GM23338 (cell line): ENCODE data around the gene CRYL1. TPM values are rescaled to one million over a fixed set of nuclear protein-coding genes. Genes with fewer than 3 reads are reported as not detected.
A peak's percentile ranks its signal among the peaks of the same experiment; 100 is the strongest.

ENCODE experiments used
- ATAC-seq: fragments of 200-7000 bp; cut with Tn5 transposase; 3 replicates; pipeline ENCODE4 v1.9.1; 2020
- DNase-seq: peaks from one replicate; pipeline ENCODE4 v3.0.0-alpha.2; 2015; ENCODE audit warnings: low spot score
- H2AFZ ChIP-seq: fragments of 200-600 bp; sonication (generic); 2 replicates; pipeline ENCODE4 v1.8.0; 2016; ENCODE audit warnings: antibody characterized with exemption, mild to moderate bottlenecking, moderate library complexity
- H3F3A ChIP-seq: fragments of 200-600 bp; sonication (generic); replicated peaks from 2 replicates; pipeline ENCODE4 v1.8.0; 2017; ENCODE audit warnings: antibody characterized with exemption, mixed run types, low read depth
- H3K27ac ChIP-seq: fragments of 200-600 bp; sonication (generic); 2 replicates; pipeline ENCODE4 v1.6.1; 2016; ENCODE audit warnings: low read depth
- H3K27me3 ChIP-seq: fragments of 200-600 bp; sonication (generic); 2 replicates; pipeline ENCODE4 v1.8.0; 2016; ENCODE audit warnings: mild to moderate bottlenecking, mixed run types, moderate library complexity; ENCODE audit not compliant: insufficient read depth
- H3K36me3 ChIP-seq: fragments of 200-600 bp; sonication (generic); 2 replicates; pipeline ENCODE4 v1.8.0; 2016; ENCODE audit warnings: mild to moderate bottlenecking; ENCODE audit not compliant: insufficient read depth
- H3K4me1 ChIP-seq: fragments of 200-600 bp; sonication (generic); 2 replicates; pipeline ENCODE4 v1.8.0; 2016; ENCODE audit warnings: mild to moderate bottlenecking, moderate library complexity; ENCODE audit not compliant: insufficient read depth
- H3K4me2 ChIP-seq: fragments of 200-600 bp; sonication (generic); 2 replicates; pipeline ENCODE4 v1.7.1; 2017; ENCODE audit warnings: mixed run types
- H3K4me3 ChIP-seq: fragments of 200-600 bp; sonication (generic); 2 replicates; pipeline ENCODE4 v1.6.1; 2016; ENCODE audit warnings: mixed run types
- H3K79me2 ChIP-seq: fragments of 200-600 bp; sonication (generic); replicated peaks from 2 replicates; pipeline ENCODE4 v1.8.0; 2017; ENCODE audit warnings: mild to moderate bottlenecking; ENCODE audit not compliant: insufficient read depth
- H3K9me2 ChIP-seq: fragments of 200-600 bp; sonication (generic); 2 replicates; pipeline ENCODE4 v1.8.0; 2017; ENCODE audit not compliant: insufficient read depth
- H4K20me1 ChIP-seq: fragments of 200-600 bp; sonication (generic); replicated peaks from 2 replicates; pipeline ENCODE4 v1.8.0; 2017; ENCODE audit warnings: mild to moderate bottlenecking; ENCODE audit not compliant: insufficient read depth
- H3K27ac Mint-ChIP-seq: 2 replicates; pipeline ENCODE4 v1.8.0; 2020; ENCODE audit warnings: inconsistent platforms, mild to moderate bottlenecking, moderate library complexity, mixed read lengths
- H3K27me3 Mint-ChIP-seq: 3 replicates; pipeline ENCODE4 v1.8.0; 2022; ENCODE audit warnings: low read depth, mild to moderate bottlenecking, moderate library complexity, mixed read lengths, inconsistent platforms; ENCODE audit not compliant: insufficient read depth, poor library complexity
- H3K36me3 Mint-ChIP-seq: 3 replicates; pipeline ENCODE4 v1.8.0; 2021; ENCODE audit warnings: low read depth, mild to moderate bottlenecking, inconsistent platforms, moderate library complexity, mixed read lengths
- H3K4me1 Mint-ChIP-seq: 3 replicates; pipeline ENCODE4 v1.8.0; 2020; ENCODE audit warnings: mild to moderate bottlenecking, inconsistent platforms, mixed read lengths
- H3K4me3 Mint-ChIP-seq: 3 replicates; pipeline ENCODE4 v1.8.0; 2021; ENCODE audit warnings: moderate library complexity, mild to moderate bottlenecking, inconsistent platforms, mixed read lengths
- H3K9me3 Mint-ChIP-seq: 3 replicates; pipeline ENCODE4 v1.8.0; 2020; ENCODE audit warnings: moderate library complexity, mild to moderate bottlenecking, inconsistent platforms, mixed read lengths
- CREB1 ChIP-seq: fragments of 250-450 bp; sonication (Bioruptor Pico); IDR thresholded peaks from 2 replicates; pipeline ENCODE4 v1.5.0; 2020; ENCODE audit warnings: low read depth, mild to moderate bottlenecking, moderate library complexity
- CTCF ChIP-seq, 2 experiments: fragments of 200-600 bp in 1 of 2; sonication (generic) in 1 of 2; conservative IDR thresholded peaks; 2 replicates each; pipeline versions ENCODE4 v1.5.1 to v1.6.1; 2016 to 2017; ENCODE audit warnings: antibody characterized with exemption in 2 of 2, low read depth in 2 of 2, mild to moderate bottlenecking in 2 of 2, moderate library complexity in 1 of 2
- ETS1 ChIP-seq: IDR thresholded peaks from 2 replicates; pipeline ENCODE4 v1.6.1; 2016; ENCODE audit warnings: antibody characterized with exemption
- EZH2 ChIP-seq: fragments of 200-600 bp; sonication (generic); IDR thresholded peaks from one replicate; pipeline ENCODE4 v1.8.0; 2017; ENCODE audit warnings: antibody characterized with exemption, mild to moderate bottlenecking, low read depth; ENCODE audit not compliant: unreplicated experiment
- EZH2phosphoT487 ChIP-seq: fragments of 200-600 bp; sonication (generic); IDR thresholded peaks from one replicate; pipeline ENCODE4 v1.8.1; 2018; ENCODE audit warnings: antibody characterized with exemption; ENCODE audit not compliant: unreplicated experiment
- JUNB ChIP-seq: IDR thresholded peaks from one replicate; pipeline ENCODE4 v1.6.1; 2016; ENCODE audit warnings: antibody characterized with exemption; ENCODE audit not compliant: unreplicated experiment
- NANOG ChIP-seq: IDR thresholded peaks from 2 replicates; pipeline ENCODE4 v1.6.1; 2016; ENCODE audit warnings: antibody characterized with exemption, borderline replicate concordance
- POLR2AphosphoS5 ChIP-seq: IDR thresholded peaks from 2 replicates; pipeline ENCODE4 v1.6.1; 2016; ENCODE audit warnings: antibody characterized with exemption, low read depth
- REST ChIP-seq: IDR thresholded peaks from one replicate; pipeline ENCODE4 v1.6.1; 2018; ENCODE audit warnings: antibody characterized with exemption; ENCODE audit not compliant: unreplicated experiment
- STAT1 ChIP-seq: IDR thresholded peaks from one replicate; pipeline ENCODE4 v1.6.1; 2016; ENCODE audit warnings: antibody characterized with exemption; ENCODE audit not compliant: unreplicated experiment
- ZNF114 ChIP-seq: fragments of 250-450 bp; sonication (Bioruptor Pico); IDR thresholded peaks from 2 replicates; pipeline ENCODE4 v1.5.0; 2020; ENCODE audit warnings: mild to moderate bottlenecking, moderate library complexity
- ZNF331 ChIP-seq: fragments of 250-450 bp; sonication (Bioruptor Pico); IDR thresholded peaks from 2 replicates; pipeline ENCODE4 v1.5.0; 2020; ENCODE audit warnings: low read depth, mild to moderate bottlenecking, moderate library complexity
- polyA plus RNA-seq: library from polyadenylated mRNA; unstranded; fragments of >200 nt; fragmentation: Nextera tagmentation; extraction: Ambion mirVana; gene quantifications from 2 replicates; pipeline ENCODE4 v1.2.1, GENCODE V29; 2016
- total RNA-seq: library from RNA; depleted of rRNA; stranded (reverse); fragments of >200 nt; shearing (Covaris generic); gene quantifications from 2 replicates; pipeline ENCODE4 v1.2.3, GENCODE V29; 2014

Gene CRYL1
- total and polyA plus RNA-seq, 2 experiments from 2014 or later: 2.2 to 2.6 TPM

- TF ChIP-seq CTCF (conservative IDR thresholded peaks at IDR 0.05; ENCODE audit: low read depth in 2 of 2) (no peak), ZNF331 (CRISPR knock-in tag) (no peak), CREB1 (CRISPR knock-in tag) (no peak), ZNF114 (CRISPR knock-in tag) (no peak), EZH2phosphoT487 (no peak), JUNB (no peak), NANOG (no peak)
These were observed 60.3 kb downstream of the CRYL1 start (continued) for GRCh38 chr13:20465218-20465879.

- Mint-ChIP-seq H3K27ac (no peak overlapping the region), H3K4me3 (no peak overlapping the region), H3K36me3 (no peaks in the 10 kb centered on the region), H3K4me1 (peaks cover 25% of the 10 kb centered on the region), H3K9me3 (no peaks in the 10 kb centered on the region), H3K27me3 (no peaks in the 10 kb centered on the region)
- Histone ChIP-seq H3K4me1 (peaks cover 8% of the 10 kb centered on the region), H3K4me3 (no peak overlapping the region), H3K9me2 (0 out of 2 replicates have a peak, but pooled peaks cover 3% of the 10 kb centered on the region), H3K27me3 (no peaks in the 10 kb centered on the region), H3F3A (no peaks in the 10 kb centered on the region), H3K79me2 (no peaks in the 10 kb centered on the region), H3K4me2 (peak overlapping the region; percentile 64; the same call in 1 of the 2 replicates), H2AFZ (peak overlapping the region; percentile 3; the same call in 1 of the 2 replicates), H3K27ac (no peak overlapping the region), H3K36me3 (no peaks in the 10 kb centered on the region; the same call in 1 of the 2 replicates), H4K20me1 (no peaks in the 10 kb centered on the region)
- TF ChIP-seq ZNF114 (CRISPR knock-in tag) (no peak), CREB1 (CRISPR knock-in tag) (no peak)
- ATAC-seq (peak; percentile 75), DNase-seq (no peak)
These were observed 62.7 kb downstream of the CRYL1 start for GRCh38 chr13:20462921-20463320.

GRCh38 chr13:20462533-20462915, 63.1 kb downstream of the CRYL1 start:
- H3K27ac Mint-ChIP-seq: no peak overlapping the region
- H3K4me3 Mint-ChIP-seq: no peak overlapping the region
- Histone ChIP-seq H2AFZ (peak overlapping the region; percentile 3; the same call in 1 of the 2 replicates), H4K20me1 (no peaks in the 10 kb centered on the region), H3K36me3 (no peaks in the 10 kb centered on the region; the same call in 1 of the 2 replicates), H3K4me1 (peaks cover 8% of the 10 kb centered on the region), H3K9me2 (0 out of 2 replicates have a peak, but pooled peaks cover 3% of the 10 kb centered on the region), H3K27me3 (no peaks in the 10 kb centered on the region), H3K4me3 (no peak overlapping the region), H3K4me2 (peak overlapping the region; percentile 64), H3K79me2 (no peaks in the 10 kb centered on the region), H3F3A (no peaks in the 10 kb centered on the region), H3K27ac (no peak overlapping the region)
- no peaks in the 10 kb centered on the region for H3K27me3 Mint-ChIP-seq
- H3K9me3 Mint-ChIP-seq: no peaks in the 10 kb centered on the region
- H3K36me3 Mint-ChIP-seq: no peaks in the 10 kb centered on the region
- ATAC-seq (peak; percentile 65), DNase-seq (peak; percentile 59)
- TF ChIP-seq REST (no peak), ETS1 (no peak), ZNF114 (CRISPR knock-in tag) (no peak), STAT1 (no peak), NANOG (no peak), POLR2AphosphoS5 (no peak), EZH2 (no peak)
- peaks cover 25% of the 10 kb centered on the region for H3K4me1 Mint-ChIP-seq
